ENCODE measurements around the gene TBX4. TPM values are rescaled to one million over a fixed set of nuclear protein-coding genes. Genes with fewer than 3 reads are reported as not detected.

Gene TBX4
- total RNA-seq, 2 donors from 2014 or later = not detected

GRCh38 chr17:61422116-61422799, 30.0 kb upstream of the TBX4 start:
- DNase-seq (ENCODE audit: low spot score) = no peak
- Histone ChIP-seq H3K27me3 (no peaks in the 10 kb centered on the region), H3K9me3 (no peaks in the 10 kb centered on the region), H3K4me1 (peaks cover 0 to 2% of the 10 kb centered on the region in 2 donors), H3K27ac (no peak overlapping the region), H3K4me3 (no peak overlapping the region), H3K36me3 (no peaks in the 10 kb centered on the region)
- no peak for TF ChIP-seq CTCF (IDR thresholded peaks at IDR 0.05)

- H3K9me3 ChIP-seq = no peaks in the 10 kb centered on the region
- no peaks in the 10 kb centered on the region for H3K27me3 ChIP-seq
- H3K27ac ChIP-seq = no peak overlapping the region
- H3K4me1 ChIP-seq = no peaks in the 10 kb centered on the region
- DNase-seq (ENCODE audit: low spot score) = no peak
- H3K4me3 ChIP-seq = no peak overlapping the region
- no peaks in the 10 kb centered on the region for H3K36me3 ChIP-seq
- no peak for TF ChIP-seq CTCF (IDR thresholded peaks at IDR 0.05)
Measured at GRCh38 chr17:61422869-61423268, 29.4 kb upstream of the TBX4 start.

- Histone ChIP-seq H3K27ac (no peak overlapping the region), H3K36me3 (no peaks in the 10 kb centered on the region), H3K4me1 (no peaks in the 10 kb centered on the region), H3K4me3 (no peak overlapping the region), H3K27me3 (no peaks in the 10 kb centered on the region), H3K9me3 (no peaks in the 10 kb centered on the region)
- no peak for DNase-seq (ENCODE audit: low spot score)
- TF ChIP-seq CTCF (IDR thresholded peaks at IDR 0.05) = no peak
Measured at GRCh38 chr17:61423967-61424649, 28.1 kb upstream of the TBX4 start.

GRCh38 chr17:61425682-61426481, 26.3 kb upstream of the TBX4 start:
- Histone ChIP-seq H3K9me3 (no peaks in the 10 kb centered on the region), H3K4me3 (no peak overlapping the region), H3K36me3 (no peaks in the 10 kb centered on the region), H3K27ac (no peak overlapping the region), H3K27me3 (no peaks in the 10 kb centered on the region), H3K4me1 (no peaks in the 10 kb centered on the region)
- no peak for TF ChIP-seq CTCF (IDR thresholded peaks at IDR 0.05)
- DNase-seq (ENCODE audit: low spot score) = no peak

GRCh38 chr17:61426482-61427304, 25.5 kb upstream of the TBX4 start:
- no peaks in the 10 kb centered on the region for H3K27me3 ChIP-seq

More at GRCh38 chr17:61426482-61427304, 25.5 kb upstream of the TBX4 start:
- no peak overlapping the region for H3K27ac ChIP-seq
- no peak for TF ChIP-seq CTCF (IDR thresholded peaks at IDR 0.05)
- H3K4me3 ChIP-seq = no peak overlapping the region
- no peak for DNase-seq (ENCODE audit: low spot score)
- H3K36me3 ChIP-seq = no peaks in the 10 kb centered on the region
- no peaks in the 10 kb centered on the region for H3K9me3 ChIP-seq
- no peaks in the 10 kb centered on the region for H3K4me1 ChIP-seq

Data from right atrium auricular region (tissue), 2 donors.